Measurements from ENCODE around the gene BCAS4.

GRCh38 chr20:50909413-50909812, 114.6 kb downstream of the BCAS4 start:
- no peak for TF ChIP-seq CTCF (IDR thresholded peaks at IDR 0.05)
- no peak for TF ChIP-seq POLR2A (IDR thresholded peaks at IDR 0.05)
- TF ChIP-seq POLR2AphosphoS5 (IDR thresholded peaks at IDR 0.05) = no peak
